Activated effector memory CD4-positive, alpha-beta T cell treated with anti-CD3 and anti-CD28 coated beads, Interleukin-2, amount 50 U/mL, for 16 hours (primary cell): ENCODE data around the gene SLC25A11.

Experiments used
- DNase-seq: peaks from one replicate; pipeline ENCODE4 v3.0.0-alpha.2; 2020

SLC25A11 gene

DNA sequence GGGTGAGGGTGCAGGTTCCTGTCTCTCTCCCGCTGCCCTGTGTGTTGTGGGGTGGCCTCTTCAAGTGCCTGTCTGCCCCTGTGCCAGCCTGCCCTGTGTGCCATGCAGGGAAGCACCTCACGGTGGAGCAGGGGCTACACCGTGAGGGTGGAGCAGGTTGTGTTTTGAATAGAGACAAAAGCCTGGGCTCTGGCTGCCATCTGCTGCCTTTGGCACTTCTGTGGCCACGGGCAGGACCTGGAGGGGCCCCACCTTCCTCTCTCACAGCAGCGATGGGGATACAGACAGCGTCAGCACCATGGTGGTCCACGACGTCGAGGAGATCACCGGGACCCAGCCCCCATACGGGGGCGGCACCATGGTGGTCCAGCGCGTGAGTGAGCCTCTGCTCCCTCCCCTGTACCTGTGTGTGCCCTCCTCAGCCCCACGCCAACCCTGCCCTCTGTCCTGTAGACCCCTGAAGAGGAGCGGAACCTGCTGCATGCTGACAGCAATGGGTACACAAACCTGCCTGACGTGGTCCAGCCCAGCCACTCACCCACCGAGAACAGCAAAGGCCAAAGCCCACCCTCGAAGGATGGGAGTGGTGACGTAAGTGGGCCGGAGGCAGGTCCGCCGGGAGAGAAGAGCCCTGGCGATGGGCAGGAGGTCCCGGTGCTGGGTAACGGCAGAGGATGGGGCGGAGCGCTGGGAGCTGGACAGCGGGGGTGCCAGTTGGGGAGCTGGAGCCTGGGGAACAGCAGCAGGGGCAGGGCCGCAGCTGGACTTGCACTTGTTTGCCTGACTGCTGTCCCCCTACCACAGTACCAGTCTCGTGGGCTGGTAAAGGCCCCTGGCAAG, 45.9 kb downstream of the SLC25A11 start:
- no peak for DNase-seq

DNA sequence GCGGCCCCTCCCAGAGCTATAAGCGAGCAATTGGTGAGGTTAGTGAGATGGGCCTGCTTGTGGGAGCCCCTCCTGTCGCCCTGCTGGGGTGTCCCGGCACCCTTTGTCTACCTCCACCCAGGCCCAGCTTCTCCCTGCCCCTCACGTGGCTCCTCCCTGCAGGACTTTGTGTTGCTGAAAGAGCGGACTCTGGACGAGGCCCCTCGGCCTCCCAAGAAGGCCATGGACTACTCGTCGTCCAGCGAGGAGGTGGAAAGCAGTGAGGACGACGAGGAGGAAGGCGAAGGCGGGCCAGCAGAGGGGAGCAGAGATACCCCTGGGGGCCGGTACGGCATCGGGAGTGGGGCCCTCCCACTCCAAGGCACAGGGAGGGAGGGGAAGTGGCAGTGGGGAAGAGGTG, 46.6 kb downstream of the SLC25A11 start:
- no peak for DNase-seq

DNA sequence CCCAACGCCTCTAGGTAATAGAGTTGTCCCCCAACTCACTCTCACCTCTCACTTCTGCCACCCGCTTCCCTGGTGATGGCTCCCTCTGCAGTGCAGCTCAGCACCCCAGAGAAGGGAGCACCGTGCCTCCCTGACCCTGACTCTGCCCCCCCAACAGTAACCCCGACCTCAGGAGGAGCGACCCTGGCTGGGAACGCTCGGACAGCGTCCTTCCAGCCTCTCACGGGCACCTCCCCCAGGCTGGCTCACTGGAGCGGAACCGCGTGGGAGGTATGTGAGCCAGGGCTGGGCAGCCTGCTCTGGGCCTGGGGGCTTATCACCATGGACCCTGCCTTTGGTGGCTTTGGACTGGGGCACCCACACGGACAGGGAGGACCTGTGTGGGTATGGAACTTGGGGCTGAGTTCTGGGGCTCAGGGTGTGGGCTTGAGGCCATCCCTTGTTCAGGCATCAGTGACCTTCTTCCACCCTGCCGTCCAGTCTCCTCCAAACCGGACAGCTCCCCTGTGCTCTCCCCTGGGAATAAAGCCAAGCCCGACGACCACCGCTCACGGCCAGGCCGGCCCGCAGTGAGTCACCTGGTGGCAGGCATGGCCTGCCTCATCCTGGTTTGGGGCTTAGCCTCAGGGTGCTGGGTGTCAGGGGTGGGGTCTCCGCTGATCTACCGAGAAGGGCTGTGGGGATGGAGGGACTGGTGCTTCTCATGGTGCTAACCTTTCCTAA, 47.2 kb downstream of the SLC25A11 start:
- DNase-seq = no peak

DNA sequence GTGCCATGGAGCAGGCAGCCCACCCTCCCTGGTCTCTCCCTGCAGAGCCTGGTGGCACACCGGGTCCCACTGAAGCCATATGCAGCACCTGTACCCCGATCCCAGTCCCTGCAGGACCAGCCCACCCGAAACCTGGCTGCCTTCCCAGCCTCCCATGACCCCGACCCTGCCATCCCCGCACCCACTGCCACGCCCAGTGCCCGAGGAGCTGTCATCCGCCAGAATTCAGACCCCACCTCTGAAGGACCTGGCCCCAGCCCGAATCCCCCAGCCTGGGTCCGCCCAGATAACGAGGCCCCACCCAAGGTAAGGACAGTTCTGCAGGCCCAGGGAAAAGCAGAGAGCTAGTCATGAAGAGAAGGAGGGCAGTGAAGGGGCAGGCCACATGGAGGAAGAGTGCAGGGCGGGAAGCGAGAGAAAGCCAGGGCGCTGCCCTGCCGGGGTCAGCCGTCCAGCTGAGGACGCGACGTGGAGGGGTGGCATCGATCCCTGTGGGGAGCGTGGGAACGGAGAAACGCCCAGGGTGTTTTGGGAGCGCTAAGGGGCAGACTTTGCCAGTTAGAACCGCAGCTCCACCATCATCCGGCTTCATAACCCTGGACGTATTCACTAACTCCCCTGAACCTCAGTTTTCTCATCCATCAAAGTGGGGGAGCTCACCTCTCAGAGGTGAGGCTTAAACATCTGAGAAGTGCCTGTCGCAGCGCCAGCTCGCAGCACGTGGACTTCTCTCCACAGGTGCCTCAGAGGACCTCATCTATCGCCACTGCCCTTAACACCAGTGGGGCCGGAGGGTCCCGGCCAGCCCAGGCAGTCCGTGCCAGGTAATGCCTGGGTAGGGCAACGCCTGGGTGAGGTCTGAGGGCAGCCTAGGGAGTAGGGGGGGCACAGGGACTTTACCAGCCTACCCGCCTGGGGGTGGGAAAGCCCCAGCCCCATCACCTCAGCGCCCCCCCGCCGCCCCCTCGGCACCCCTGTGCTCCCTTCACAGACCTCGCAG, 48.1 kb downstream of the SLC25A11 start:
- no peak for DNase-seq

DNA sequence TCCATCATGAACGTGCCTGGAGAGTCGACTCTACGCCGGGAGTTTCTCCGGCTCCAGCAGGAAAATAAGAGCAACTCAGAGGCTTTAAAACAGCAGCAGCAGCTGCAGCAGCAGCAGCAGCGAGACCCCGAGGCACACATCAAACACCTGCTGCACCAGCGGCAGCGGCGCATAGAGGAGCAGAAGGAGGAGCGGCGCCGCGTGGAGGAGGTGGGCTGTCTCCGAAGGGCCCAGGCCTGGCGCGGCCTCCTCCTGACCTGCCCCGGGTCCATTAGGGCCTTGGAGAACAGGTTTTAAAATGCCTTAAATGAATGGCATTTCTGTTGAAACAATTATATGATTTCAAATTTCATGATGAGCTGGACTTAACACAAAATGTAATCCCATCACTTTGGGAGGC, 52.3 kb downstream of the SLC25A11 start:
- DNase-seq = no peak
